HepG2 (cell line): ENCODE results near the gene LMOD3. TPM values are rescaled to one million over a fixed set of nuclear protein-coding genes. Genes with fewer than 3 reads are reported as not detected.

Experiments used
- ATAC-seq: fragments of 200-7000 bp; cut with Tn5 transposase; 3 replicates; pipeline ENCODE4 v1.9.1; 2020; ENCODE audit warnings: mild to moderate bottlenecking, moderate library complexity
- BruUV-seq: library from RNA; stranded (reverse); fragments of 400-500 nt; replicated peaks from 2 replicates; lab custom pipeline; 2021; lab: Mats Ljungman, UMichigan
- CTCF ChIA-PET: fragments of 300-600 bp; formaldehyde crosslinking; extraction: SDS; loops from one replicate; lab custom pipeline; 2021; ENCODE audit warnings: low total read pairs, inconsistent platforms, low intra/inter-chr PET ratio; lab: Yijun Ruan, JAX
- POLR2A ChIA-PET: fragments of 350-600 bp; sonication (Branson Sonifier 250); formaldehyde crosslinking; loops from one replicate; lab custom pipeline; 2020; ENCODE audit warnings: antibody characterized with exemption, inconsistent platforms; lab: Yijun Ruan, JAX
- DNase-seq: peaks from one replicate; pipeline ENCODE4 v3.0.0-alpha.2; 2015; ENCODE audit warnings: low spot score
- FAIRE-seq: peaks from 3 replicates; lab custom pipeline; 2011; peaks lifted over from hg19 to GRCh38; lab: Jason Lieb, UNC
- H2AFZ ChIP-seq: one replicate; pipeline ENCODE4 v1.6.1; 2011; ENCODE audit warnings: low read length, inconsistent platforms
- H3K27ac ChIP-seq: fragments of 300-600 bp; 3 replicates; pipeline ENCODE4 v1.8.0; 2011; ENCODE audit warnings: mixed run types, mild to moderate bottlenecking, mixed read lengths, low read length, inconsistent platforms; ENCODE audit not compliant: insufficient read depth; ENCODE audit errors: extremely low read length
- H3K27me3 ChIP-seq, 2 experiments: fragments of 200-600 bp in 1 of 2; 2 replicates in 1 of 2; 3 replicates in 1 of 2; pipeline versions ENCODE4 v1.6.0 to v1.8.0; 2011; ENCODE audit warnings: low read length in 2 of 2, mild to moderate bottlenecking in 2 of 2, moderate library complexity in 2 of 2, inconsistent platforms in 1 of 2; ENCODE audit not compliant: insufficient read depth in 2 of 2, control insufficient read depth in 1 of 2
- H3K36me3 ChIP-seq, 2 experiments: fragments of 200-600 bp in 1 of 2; replicated peaks in 1 of 2; 2 replicates in 1 of 2; 3 replicates in 1 of 2; pipeline versions ENCODE4 v1.5.1 to v1.8.0; 2011; ENCODE audit warnings: low read length in 2 of 2, inconsistent platforms in 1 of 2; ENCODE audit not compliant: insufficient read depth in 2 of 2, control insufficient read depth in 1 of 2
- H3K4me1 ChIP-seq: 2 replicates; pipeline ENCODE4 v1.5.1; 2012; ENCODE audit warnings: low read length, inconsistent platforms; ENCODE audit not compliant: insufficient read depth
- H3K4me2 ChIP-seq: 2 replicates; pipeline ENCODE4 v1.6.0; 2011; ENCODE audit warnings: low read depth, low read length, inconsistent platforms
- H3K4me3 ChIP-seq, 3 experiments: fragments of 200-600 bp in 1 of 3; sonication (generic), shearing (Covaris generic) in 1 of 3; replicated peaks in 1 of 3; 2 replicates each; pipeline ENCODE4 v1.5.1; 2011 to 2016; ENCODE audit warnings: low read length in 3 of 3, inconsistent platforms in 2 of 3, low read depth in 2 of 3, mild to moderate bottlenecking in 2 of 3, control low read depth in 1 of 3, mixed read lengths in 1 of 3; ENCODE audit not compliant: insufficient read depth in 1 of 3
- H3K79me2 ChIP-seq: one replicate; pipeline ENCODE4 v1.6.1; 2011; ENCODE audit warnings: low read length, inconsistent platforms; ENCODE audit not compliant: insufficient read depth
- H3K9ac ChIP-seq: 2 replicates; pipeline ENCODE4 v1.6.0; 2011; ENCODE audit warnings: mild to moderate bottlenecking, low read depth, low read length, inconsistent platforms; ENCODE audit not compliant: insufficient read depth
- H3K9me3 ChIP-seq: 2 replicates; pipeline ENCODE4 v1.5.1; 2012; ENCODE audit warnings: mild to moderate bottlenecking, low read length
- H4K20me1 ChIP-seq: 2 replicates; pipeline ENCODE4 v1.6.0; 2011; ENCODE audit warnings: inconsistent platforms, mild to moderate bottlenecking, low read length, moderate library complexity; ENCODE audit not compliant: insufficient read depth
- ELF1 ChIP-seq: sonication (generic); formaldehyde crosslinking; IDR thresholded peaks from 2 replicates; pipeline ENCODE4 v1.4.0; 2020; ENCODE audit warnings: missing genetic modification reagents
- FOSL2 ChIP-seq: sonication (generic); formaldehyde crosslinking; IDR thresholded peaks from 2 replicates; pipeline ENCODE4 v1.4.0; 2020; ENCODE audit warnings: missing genetic modification reagents
- MEF2D ChIP-seq: sonication (generic); formaldehyde crosslinking; IDR thresholded peaks from 2 replicates; pipeline ENCODE4 v1.5.1; 2020; ENCODE audit warnings: mild to moderate bottlenecking, missing genetic modification reagents
- MYC ChIP-seq: sonication (generic); formaldehyde crosslinking; IDR thresholded peaks from 2 replicates; pipeline ENCODE4 v1.9.0; 2021; ENCODE audit warnings: missing genetic modification reagents, borderline replicate concordance
- NR1H2 ChIP-seq: sonication (generic); formaldehyde crosslinking; IDR thresholded peaks from 2 replicates; pipeline ENCODE4 v1.8.1; 2022; ENCODE audit warnings: low read depth, missing genetic modification reagents, borderline replicate concordance
- ONECUT2 ChIP-seq: sonication (generic); formaldehyde crosslinking; IDR thresholded peaks from 2 replicates; pipeline ENCODE4 v1.4.0; 2020; ENCODE audit warnings: missing genetic modification reagents
- SALL2 ChIP-seq: sonication (generic); formaldehyde crosslinking; IDR thresholded peaks from 2 replicates; pipeline ENCODE4 v1.8.1; 2023; ENCODE audit warnings: mild to moderate bottlenecking, missing genetic modification reagents, inconsistent platforms
- SRSF9 ChIP-seq: fragments of 200-400 bp; formaldehyde crosslinking; IDR thresholded peaks from 2 replicates; pipeline ENCODE4 v1.6.1; 2018; ENCODE audit warnings: borderline replicate concordance, mild to moderate bottlenecking, low read depth, low read length; ENCODE audit not compliant: insufficient read depth, poor library complexity, severe bottlenecking
- TBP ChIP-seq: sonication (generic); formaldehyde crosslinking; IDR thresholded peaks from 2 replicates; pipeline ENCODE4 v1.5.0; 2020; ENCODE audit warnings: missing genetic modification reagents
- TBX2 ChIP-seq: sonication (generic); formaldehyde crosslinking; IDR thresholded peaks from 2 replicates; pipeline ENCODE4 v1.5.0; 2020; ENCODE audit warnings: missing genetic modification reagents, mild to moderate bottlenecking, borderline replicate concordance
- TGIF2 ChIP-seq: IDR thresholded peaks from 2 replicates; pipeline ENCODE4 v1.6.1; 2016; ENCODE audit warnings: control low read depth, missing compliant biosample characterization
- THAP11 ChIP-seq: IDR thresholded peaks from 2 replicates; pipeline ENCODE4 v1.6.1; 2016; ENCODE audit warnings: missing biosample characterization, missing genetic modification reagents
- ZBTB46 ChIP-seq: sonication (generic); formaldehyde crosslinking; IDR thresholded peaks from 2 replicates; pipeline ENCODE4 v1.4.0; 2020; ENCODE audit warnings: mild to moderate bottlenecking, missing genetic modification reagents, borderline replicate concordance
- ZNF280D ChIP-seq: sonication (generic); formaldehyde crosslinking; IDR thresholded peaks from 2 replicates; pipeline ENCODE4 v1.5.1; 2020; ENCODE audit warnings: mild to moderate bottlenecking, missing genetic modification reagents
- ZNF343 ChIP-seq: sonication (generic); formaldehyde crosslinking; IDR thresholded peaks from 2 replicates; pipeline ENCODE4 v1.4.0; 2020; ENCODE audit warnings: mild to moderate bottlenecking, missing genetic modification reagents
- ZSCAN29 ChIP-seq: sonication (generic); formaldehyde crosslinking; conservative IDR thresholded peaks from 2 replicates; pipeline ENCODE4 v1.4.0; 2020; ENCODE audit warnings: mild to moderate bottlenecking, missing genetic modification reagents
- WGBS: methylation state at CpG from one replicate; pipeline ENCODE4 v1.1.6; 2017; ENCODE audit warnings: low lambda C conversion rate; 5-methylcytosine and 5-hydroxymethylcytosine counted together
- in situ Hi-C: cut with HindIII; loops from 2 replicates; pipeline ENCODE4 v1.10.0; 2017; ENCODE audit warnings: low pct_unique_long_range_greater_than_20kb; ENCODE audit not compliant: extremely low pct_ligation_motif_present
- intact Hi-C: fragments of 100-400 bp; cut with micrococcal nuclease; formaldehyde crosslinking; loops from one replicate; pipeline ENCODE4 v1.10.0; 2022; ENCODE audit not compliant: unreplicated experiment
- polyA plus RNA-seq, 8 experiments: library from polyadenylated mRNA; depleted of rRNA in 3 of 8; stranded (reverse) in 7 of 8; unstranded in 1 of 8; fragments of >200 nt; fragmentation: Illumina TruSeq in 4 of 8; extraction: Trizol in 4 of 8; gene quantifications; 2 replicates each; pipeline versions ENCODE4 v1.2.1 to v1.2.3, GENCODE V29; 2011 to 2016; ENCODE audit warnings: low read depth in 4 of 8, missing spikeins in 1 of 8, mixed read lengths in 1 of 8; ENCODE audit not compliant: insufficient read depth in 1 of 8
- total RNA-seq, 5 experiments: library from RNA; depleted of rRNA; stranded (reverse); fragments of >200 nt; fragmentation: Illumina TruSeq; extraction: Trizol; gene quantifications; 2 replicates each; pipeline ENCODE4 v1.2.3, GENCODE V29; 2016; ENCODE audit warnings: low read depth in 1 of 5
- TF ChIP-seq, protein P1 (sequence below): sonication (generic); formaldehyde crosslinking; conservative IDR thresholded peaks from 2 replicates; pipeline ENCODE4 v1.4.0; 2020; ENCODE audit warnings: missing genetic modification reagents

Gene LMOD3
- total and polyA plus RNA-seq, 2 of the 13 experiments (the other 11 are each of a cell fraction or from before 2014, with no cell fraction given), result not detected

DNA sequence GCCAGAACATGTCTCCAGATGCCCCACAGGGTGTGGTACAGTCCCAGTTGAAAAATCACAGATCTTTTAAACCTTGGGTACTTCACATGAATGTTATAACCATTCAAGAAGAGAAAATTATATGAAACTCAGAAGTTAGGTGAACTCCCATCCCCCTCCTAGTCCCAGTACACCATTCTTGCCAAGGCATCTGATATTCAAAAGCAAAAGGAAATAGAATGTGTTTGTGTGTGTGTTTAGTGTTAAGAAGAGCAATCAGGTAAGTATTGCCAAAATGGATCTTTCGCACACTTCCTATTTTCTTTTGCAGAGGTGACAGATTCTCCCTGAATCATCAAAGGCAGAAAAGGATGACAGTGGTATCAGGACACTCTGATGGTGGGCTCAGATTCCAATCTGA is 44.1 kb upstream of the LMOD3 start:
- Histone ChIP-seq H3K27me3 (no peaks in the 10 kb centered on the region), H3K36me3 (peaks cover 0 to 7% of the 10 kb centered on the region in 2 experiments; a peak in 1 of 5 replicates), H3K4me2 (no peak overlapping the region), H4K20me1 (no peaks in the 10 kb centered on the region), H3K9me3 (no peaks in the 10 kb centered on the region), H3K27ac (no peak overlapping the region), H3K79me2 (no peaks in the 10 kb centered on the region), H2AFZ (no peak overlapping the region), H3K4me1 (no peaks in the 10 kb centered on the region), H3K4me3 (no peak overlapping the region), H3K9ac (no peak overlapping the region)
- no TSS peak for BruUV-seq
- 91% methylated on average over 1 of the region's 1 CpG for WGBS
- intact Hi-C loops, result no loop called here
- ChIA-PET POLR2A (no interaction called here), CTCF (no interaction called here)
- no peak for TF ChIP-seq MEF2D (CRISPR knock-in tag)
- TF ChIP-seq TBX2, result no peak
- no peak for TF ChIP-seq THAP11 (CRISPR knock-in tag)
- no peak for TF ChIP-seq ELF1 (CRISPR knock-in tag)
- TF ChIP-seq TBP (CRISPR knock-in tag), result no peak
- no peak for TF ChIP-seq NR1H2 (CRISPR knock-in tag)
- TF ChIP-seq FOSL2 (CRISPR knock-in tag), result no peak
- no peak for TF ChIP-seq TGIF2 (CRISPR knock-in tag)
- TF ChIP-seq, protein P1, sequence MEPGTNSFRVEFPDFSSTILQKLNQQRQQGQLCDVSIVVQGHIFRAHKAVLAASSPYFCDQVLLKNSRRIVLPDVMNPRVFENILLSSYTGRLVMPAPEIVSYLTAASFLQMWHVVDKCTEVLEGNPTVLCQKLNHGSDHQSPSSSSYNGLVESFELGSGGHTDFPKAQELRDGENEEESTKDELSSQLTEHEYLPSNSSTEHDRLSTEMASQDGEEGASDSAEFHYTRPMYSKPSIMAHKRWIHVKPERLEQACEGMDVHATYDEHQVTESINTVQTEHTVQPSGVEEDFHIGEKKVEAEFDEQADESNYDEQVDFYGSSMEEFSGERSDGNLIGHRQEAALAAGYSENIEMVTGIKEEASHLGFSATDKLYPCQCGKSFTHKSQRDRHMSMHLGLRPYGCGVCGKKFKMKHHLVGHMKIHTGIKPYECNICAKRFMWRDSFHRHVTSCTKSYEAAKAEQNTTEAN, result no peak
- TF ChIP-seq ZNF280D (CRISPR knock-in tag), result no peak
- TF ChIP-seq SALL2 (CRISPR knock-in tag), result no peak
- TF ChIP-seq ONECUT2 (CRISPR knock-in tag), result no peak
- TF ChIP-seq ZNF343 (CRISPR knock-in tag), result no peak
- no peak for TF ChIP-seq ZSCAN29 (CRISPR knock-in tag)
- no peak for TF ChIP-seq MYC (CRISPR knock-in tag)
- no peak for TF ChIP-seq SRSF9
- no peak for TF ChIP-seq ZBTB46 (CRISPR knock-in tag)
- no peak for ATAC-seq
- no peak for DNase-seq
- no peak for FAIRE-seq
- in situ Hi-C loops, result loop anchor here (25.0 kb wide), 1 partner anchor 246 kb away; no protein-coding TSS in a partner anchor
